GM18951 (cell line): ENCODE data around the gene IARS2.
"Not testable (repeated sequence)": the region's sequence is repeated elsewhere in the genome, so short reads cannot be mapped to it uniquely, and the experiment has no call there.

Experiments
- POLR2A ChIP-seq: IDR thresholded peaks from 4 replicates; pipeline ENCODE4 v1.6.1; 2011; ENCODE audit warnings: mild to moderate bottlenecking; ENCODE audit not compliant: insufficient read length, insufficient read depth; ENCODE audit errors: extremely low read depth
- in situ Hi-C: fragments of 300-500 bp; cut with MboI; formaldehyde crosslinking; loops from one replicate; pipeline ENCODE4 v1.12.0; 2022; ENCODE audit warnings: low sequenced_read_pairs, mixed read lengths, inconsistent platforms; ENCODE audit not compliant: unreplicated experiment

IARS2 gene

DNA sequence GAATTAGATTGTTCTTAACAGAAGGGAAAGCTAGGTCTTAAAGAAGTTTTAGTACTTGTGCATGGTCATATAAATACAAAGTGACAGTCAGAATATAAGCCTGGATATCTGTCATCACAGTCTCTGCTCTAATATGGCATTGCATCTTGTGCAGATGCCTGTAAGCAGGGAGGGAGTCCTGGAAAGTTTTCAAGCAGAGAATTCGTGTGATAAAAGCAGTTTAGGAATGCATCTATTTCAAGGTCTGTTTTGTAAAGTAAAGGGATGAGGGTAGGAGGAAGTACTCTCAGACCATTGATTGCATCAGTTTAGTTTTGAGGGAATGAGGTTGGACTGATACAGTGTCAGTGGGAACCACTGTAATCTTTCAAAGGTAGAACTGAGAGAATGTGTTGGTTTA lies 30.6 kb downstream of the IARS2 start:
- no peak for TF ChIP-seq POLR2A
- in situ Hi-C loops: loop anchor here (25.0 kb wide), 1 partner anchor 287 kb away; no protein-coding TSS in a partner anchor

DNA sequence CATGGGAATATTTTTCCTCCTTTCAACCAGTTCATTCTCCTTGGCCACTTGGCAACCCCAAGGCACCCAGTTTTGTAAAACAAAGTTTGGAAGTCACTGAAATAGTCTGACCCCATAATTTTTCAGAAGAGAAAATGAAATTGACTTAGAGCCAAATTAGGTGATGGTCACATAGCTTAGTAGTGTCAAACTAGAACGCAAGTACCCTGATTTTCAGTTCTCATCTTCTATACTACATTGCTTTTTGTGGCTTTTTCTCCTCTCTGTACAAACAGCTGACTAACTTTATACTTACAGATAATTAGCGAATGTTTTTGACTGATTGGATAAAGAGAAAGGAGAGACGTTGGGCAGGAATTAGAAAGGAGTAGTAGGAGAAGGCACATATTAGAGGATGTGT lies 33.1 kb downstream of the IARS2 start:
- no peak for TF ChIP-seq POLR2A
- in situ Hi-C loops: no loop called here

DNA sequence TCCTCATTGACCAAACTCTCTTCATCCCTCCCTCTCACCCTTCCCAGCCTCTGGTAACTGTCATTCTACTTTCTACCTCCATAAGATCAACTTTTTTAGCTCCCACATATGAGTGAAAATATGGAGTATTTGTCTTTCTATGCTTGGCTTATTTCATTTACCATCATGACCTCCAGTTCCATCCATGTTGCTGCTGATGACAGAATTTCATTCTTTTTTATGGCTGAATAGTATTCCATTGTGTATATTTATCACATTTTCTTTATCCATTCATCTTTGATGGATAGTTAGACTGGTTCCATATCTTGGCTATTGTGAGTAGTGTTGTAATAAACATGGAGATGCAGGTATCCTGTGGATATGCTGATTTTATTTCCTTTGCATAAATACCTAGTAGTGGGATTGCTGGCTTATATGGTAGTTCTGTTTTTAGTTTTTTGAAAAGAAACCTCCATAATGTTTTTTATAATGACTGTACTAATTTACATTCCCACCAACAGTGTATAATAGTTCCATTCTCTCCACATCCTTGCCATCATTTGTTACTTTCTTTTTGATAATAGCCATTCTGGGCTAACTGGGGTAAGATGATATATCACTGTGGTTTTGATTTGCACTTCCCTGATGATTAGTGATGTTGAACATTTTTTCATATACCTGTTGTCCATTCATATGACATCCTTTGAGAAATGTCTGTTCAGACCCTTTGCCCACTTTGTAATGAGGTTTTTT lies 35.7 kb downstream of the IARS2 start:
- TF ChIP-seq POLR2A: no peak
- in situ Hi-C loops: no loop called here

DNA sequence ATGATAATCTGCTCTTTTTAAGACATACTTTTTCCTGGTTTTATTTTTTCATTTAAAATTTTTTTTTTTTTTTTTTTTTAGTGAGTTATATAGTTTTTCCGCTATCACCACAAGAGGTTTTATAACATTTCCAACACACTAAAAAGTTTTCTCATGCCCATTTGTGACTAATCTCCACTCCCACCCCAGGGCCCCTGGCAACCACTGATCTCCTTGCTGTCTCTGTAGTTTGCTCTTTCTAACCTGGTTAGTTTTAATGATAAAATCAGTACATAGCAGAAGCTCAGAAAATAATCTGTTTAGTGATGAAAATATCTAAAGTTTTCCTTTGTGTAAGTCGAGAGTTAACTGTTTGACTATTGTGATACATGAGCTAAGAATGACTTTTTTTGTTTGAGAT lies 41.8 kb downstream of the IARS2 start:
- TF ChIP-seq POLR2A: no peak
- in situ Hi-C loops: no loop called here

DNA sequence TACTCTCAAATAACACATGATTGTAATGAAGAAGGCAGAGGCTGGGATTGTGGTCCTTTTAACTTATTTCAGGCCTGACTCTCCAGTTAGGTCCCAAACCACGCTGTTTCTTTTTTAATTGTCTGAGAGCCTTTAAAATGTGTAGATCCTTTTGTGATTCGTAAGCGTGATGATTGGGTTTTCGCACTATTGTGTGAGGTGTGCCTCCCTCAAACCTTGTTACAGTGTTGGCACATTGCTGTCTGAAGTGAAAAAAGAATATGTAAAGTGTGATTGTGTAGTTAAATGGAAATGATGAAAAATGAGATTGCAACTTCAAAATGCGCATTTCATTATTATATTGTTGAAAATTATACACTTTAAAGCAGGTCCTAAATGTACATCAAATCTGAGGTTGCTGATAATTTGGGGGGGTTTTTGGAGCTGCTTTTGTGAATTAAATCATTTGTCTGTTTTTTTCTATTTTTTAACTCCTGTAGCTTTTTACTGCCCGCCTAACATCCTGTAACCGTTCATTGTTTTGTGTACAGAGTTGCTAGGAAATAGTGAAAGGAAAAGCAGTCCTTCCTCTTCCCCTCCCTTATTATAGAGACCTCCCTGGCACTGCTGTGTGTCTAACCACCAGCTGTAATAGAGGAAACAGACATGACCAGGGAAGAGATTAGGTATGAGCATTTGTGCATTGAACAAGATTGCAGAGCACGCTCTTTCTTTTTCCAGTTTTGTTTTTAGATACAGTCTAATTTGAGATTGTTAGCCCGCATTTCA lies 43.3 kb downstream of the IARS2 start:
- TF ChIP-seq POLR2A: no peak
- in situ Hi-C loops: no loop called here

DNA sequence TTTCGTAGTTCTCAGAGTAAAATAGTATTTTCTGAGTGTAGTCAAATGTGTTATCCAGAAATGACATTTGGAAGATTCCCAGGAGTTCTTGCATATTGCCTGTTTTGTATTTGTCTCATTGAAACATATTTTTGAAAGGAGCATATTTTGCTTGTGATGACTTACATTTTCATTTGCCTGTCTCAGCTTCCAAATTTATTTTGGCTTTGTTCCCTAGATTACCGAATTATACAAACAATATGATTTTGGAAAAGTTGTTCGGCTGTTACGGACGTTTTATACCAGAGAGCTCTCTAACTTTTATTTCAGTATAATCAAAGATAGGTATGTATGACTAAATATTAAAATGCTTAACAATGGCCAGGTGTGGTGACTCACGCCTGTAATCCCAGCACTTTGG lies 46.0 kb downstream of the IARS2 start:
- in situ Hi-C loops: no loop called here
- no peak for TF ChIP-seq POLR2A

DNA sequence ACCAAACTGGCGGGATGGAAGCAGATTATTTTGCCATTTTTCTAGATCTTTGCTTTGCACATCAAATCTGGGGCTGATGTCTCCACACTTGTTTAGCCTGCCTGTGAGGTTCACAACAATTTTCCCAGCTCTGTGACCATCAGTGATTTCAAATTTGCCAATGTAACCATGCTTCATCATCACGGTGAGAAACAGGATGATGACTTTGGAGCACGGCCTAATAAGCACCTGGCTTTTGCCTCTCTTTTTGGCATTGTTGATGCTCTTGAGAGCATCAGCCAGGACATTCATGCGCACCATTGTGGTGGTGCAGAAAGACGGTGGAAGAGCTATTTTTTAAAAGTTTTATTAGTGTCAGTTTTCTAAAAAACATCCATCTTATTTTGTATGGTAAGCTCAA lies 50.1 kb downstream of the IARS2 start:
- in situ Hi-C loops: no loop called here

DNA sequence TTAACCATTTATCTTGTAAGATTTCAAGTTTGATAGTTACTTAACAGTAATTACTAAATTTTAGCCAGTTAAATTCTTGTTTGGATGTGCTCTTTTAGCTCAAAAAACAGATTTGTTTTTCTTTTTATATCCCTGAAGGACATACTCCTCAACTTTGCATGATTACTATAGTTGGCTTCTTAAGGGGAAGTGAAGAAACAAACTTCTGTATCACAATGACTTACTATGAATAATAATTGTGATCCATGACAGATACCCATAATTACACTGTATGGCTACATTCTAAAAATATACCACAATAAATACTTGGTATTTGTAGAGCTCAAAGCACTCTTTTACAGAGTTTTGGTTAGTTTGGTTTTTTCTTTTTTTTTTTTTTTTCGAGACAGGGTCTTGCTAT lies 55.8 kb downstream of the IARS2 start:
- no peak for TF ChIP-seq POLR2A
- in situ Hi-C loops: no loop called here

More for the DNA sequence above, 50.1 kb downstream of the IARS2 start:
- TF ChIP-seq POLR2A: no peak

DNA sequence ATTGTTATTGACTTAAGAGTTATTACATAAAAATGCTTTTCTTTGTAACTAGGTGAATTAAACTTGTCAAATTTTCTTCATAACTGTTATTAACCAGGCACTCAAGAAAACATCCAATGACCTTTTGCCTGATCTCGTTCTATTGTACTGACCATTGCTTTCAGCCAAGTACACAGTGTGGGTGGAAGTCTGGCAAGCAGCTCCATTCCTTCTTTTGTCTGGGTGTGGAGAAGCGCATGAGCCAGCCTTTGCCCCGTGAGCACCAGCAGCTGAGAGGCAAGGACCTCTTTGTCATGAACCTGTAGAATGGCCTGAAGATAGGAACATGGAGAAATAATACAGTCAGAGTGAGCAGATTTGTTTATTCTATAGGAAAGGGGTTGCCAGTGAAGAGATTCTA lies 57.5 kb downstream of the IARS2 start:
- in situ Hi-C loops: no loop called here

DNA sequence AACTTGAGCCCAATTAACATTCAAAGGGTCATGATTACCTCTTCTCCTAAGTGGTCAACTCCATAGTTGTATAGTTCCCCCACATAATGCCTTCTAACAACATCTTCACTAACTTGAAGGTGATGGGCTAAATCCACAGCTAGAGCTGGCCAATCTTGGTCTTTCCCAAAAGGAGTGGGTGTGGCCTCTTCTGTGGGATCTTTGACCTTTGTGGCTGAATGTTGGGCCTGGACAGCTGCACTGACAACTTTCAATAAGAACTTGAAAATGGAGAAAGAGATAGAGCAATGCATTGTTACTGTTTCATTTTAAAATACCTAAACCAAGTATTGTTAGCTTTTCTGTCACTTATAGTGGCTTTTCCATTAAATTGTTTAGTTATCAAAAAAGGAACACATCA lies 59.2 kb downstream of the IARS2 start:
- in situ Hi-C loops: no loop called here
- TF ChIP-seq POLR2A: no peak

More for the DNA sequence above, 57.5 kb downstream of the IARS2 start:
- TF ChIP-seq POLR2A: no peak

DNA sequence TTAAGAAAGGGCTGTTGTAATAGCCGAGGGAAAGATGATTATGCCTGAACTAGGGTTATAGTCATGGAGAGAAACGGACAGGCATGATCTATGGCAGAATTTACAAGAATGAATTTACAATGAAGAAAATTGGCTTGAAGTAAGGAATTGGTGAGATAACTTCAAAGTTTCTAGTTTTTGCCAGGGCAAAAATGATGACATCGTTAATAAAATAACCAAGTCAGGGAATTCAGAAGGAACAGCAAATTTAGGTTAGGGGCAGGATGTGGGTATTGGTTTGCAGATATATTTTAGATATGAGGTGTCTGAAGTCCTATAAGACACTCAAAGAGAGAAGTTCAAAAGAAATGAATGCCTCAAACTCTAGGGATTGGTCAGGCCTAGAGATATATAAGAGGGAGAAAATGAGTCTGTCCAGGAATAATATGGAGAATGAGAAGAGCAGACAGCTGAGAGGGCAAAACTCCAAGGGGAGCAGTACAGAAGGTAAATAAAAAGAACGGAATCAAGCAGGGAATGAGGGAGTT lies 62.8 kb downstream of the IARS2 start:
- in situ Hi-C loops: no loop called here
- no peak for TF ChIP-seq POLR2A

DNA sequence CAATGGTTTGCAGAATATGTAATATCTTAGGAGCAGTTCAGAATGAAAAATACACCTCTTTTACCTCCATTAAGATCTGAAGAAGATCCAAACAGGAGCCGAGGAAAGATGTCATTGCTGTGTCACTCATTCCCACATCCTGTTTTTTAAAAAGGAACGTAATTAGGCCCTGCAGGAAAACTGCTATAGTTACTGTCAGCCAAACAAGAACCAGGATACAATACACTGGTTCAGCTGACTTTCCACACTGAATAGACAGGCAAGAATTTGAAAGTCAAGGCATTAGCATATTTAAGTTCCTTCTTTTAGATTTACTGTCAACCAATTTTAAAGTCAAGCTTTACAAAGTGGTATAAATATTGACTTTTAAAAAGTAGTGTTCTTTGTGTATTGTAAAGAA lies 63.8 kb downstream of the IARS2 start:
- in situ Hi-C loops: no loop called here
- TF ChIP-seq POLR2A: no peak

DNA sequence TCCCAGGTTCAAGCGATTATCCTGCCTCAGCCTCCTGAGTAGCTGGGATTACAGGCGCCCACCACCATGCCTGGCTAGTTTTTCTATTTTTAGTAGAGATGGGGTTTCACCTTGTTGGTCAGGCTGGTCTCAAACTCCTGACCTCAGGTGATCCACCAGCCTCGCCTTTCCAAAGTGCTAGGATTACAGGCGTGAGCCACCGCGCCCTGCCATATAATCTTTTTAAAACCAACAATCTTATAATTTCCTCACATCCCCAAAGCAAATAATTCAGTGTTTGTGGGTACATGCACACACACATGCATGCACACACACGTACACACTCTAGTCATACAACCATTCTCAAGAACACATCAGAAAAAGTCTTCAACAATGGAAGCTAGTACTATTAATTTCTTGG lies 64.6 kb downstream of the IARS2 start:
- in situ Hi-C loops: not testable (repeated sequence)

DNA sequence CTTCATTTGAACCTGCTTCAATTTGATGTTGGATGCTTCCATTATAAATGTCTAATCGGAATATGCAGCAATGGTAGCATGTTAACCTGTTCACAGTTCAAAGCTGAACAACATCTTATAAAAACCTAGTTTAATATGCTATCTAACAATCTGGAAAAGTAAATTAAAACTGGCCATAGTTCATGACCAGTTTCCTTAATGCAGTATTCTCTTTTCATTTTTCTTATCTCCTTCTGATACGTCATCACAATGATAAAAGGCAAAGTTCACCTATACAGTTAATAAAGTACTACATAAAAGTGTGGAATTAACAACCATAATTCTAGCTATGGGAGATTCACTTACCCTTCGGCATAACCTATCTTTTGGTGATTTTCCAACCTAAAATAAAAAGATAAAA lies 65.1 kb downstream of the IARS2 start:
- in situ Hi-C loops: no loop called here

DNA sequence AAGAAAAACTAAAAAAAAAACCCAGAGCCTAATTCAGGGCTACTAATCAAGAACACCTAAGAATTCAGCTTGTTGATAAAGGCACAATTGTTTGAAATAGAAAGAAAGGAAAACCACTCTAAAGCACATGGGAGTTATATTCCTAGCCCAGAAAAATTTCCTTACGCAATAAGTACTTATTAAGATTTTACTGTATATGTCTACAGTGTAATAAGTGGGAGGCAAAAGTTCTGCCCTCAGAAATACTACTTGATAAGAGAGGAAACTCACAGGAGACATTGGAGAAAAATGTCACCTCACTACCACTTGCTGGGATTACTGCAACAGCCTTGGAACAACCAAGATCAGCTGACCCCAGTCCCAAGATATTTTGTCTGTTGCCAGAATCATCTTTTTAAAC lies 66.1 kb downstream of the IARS2 start:
- in situ Hi-C loops: no loop called here
- no peak for TF ChIP-seq POLR2A

More for the DNA sequence above, 65.1 kb downstream of the IARS2 start:
- TF ChIP-seq POLR2A: no peak
